Esophagus squamous epithelium (tissue), 4 donors: ENCODE data around the gene JAZF1.

Source experiments
- CTCF ChIP-seq, 6 experiments: fragments of 450-650 bp in 4 of 6; fragments of 200-600 bp in 2 of 6; sonication (generic) in 2 of 6; IDR thresholded peaks; one replicate each; pipeline ENCODE4 v1.5.1; 2016 to 2019; ENCODE audit warnings: antibody characterized with exemption in 6 of 6, mild to moderate bottlenecking in 4 of 6, moderate library complexity in 4 of 6
- POLR2A ChIP-seq, 4 donors: fragments of 450-650 bp; IDR thresholded peaks; one replicate each; pipeline ENCODE4 v1.6.1; 2017; ENCODE audit warnings: antibody characterized with exemption in 4 of 4, mild to moderate bottlenecking in 4 of 4, moderate library complexity in 3 of 4

- TF ChIP-seq CTCF (IDR thresholded peaks at IDR 0.05) = no peak
- TF ChIP-seq POLR2A (IDR thresholded peaks at IDR 0.05) = no peak
Observed at GRCh38 chr7:27991006-27991528, 189.5 kb downstream of the JAZF1 start.
